ENCODE results near the gene BNC1. TPM values are rescaled to one million over a fixed set of nuclear protein-coding genes. Genes with fewer than 3 reads are reported as not detected.

The BNC1 gene
- total and polyA plus RNA-seq, 10 of the 15 experiments (the other 5 are each of a cell fraction or from before 2014, with no cell fraction given) = 0.01 TPM; not detected in 9

- ChIA-PET POLR2A (no interaction called here), RAD21 (ENCODE audit: unreplicated experiment) (no interaction called here), CTCF (no interaction called here), SMC1A (ENCODE audit: uncharacterized antibody, unreplicated experiment) (interaction anchor here (0.7 kb wide), 1 partner anchor 18 kb away, joined by 3 read pairs; no protein-coding TSS in a partner anchor)
- H3K79me2 ChIP-seq (ENCODE audit: control insufficient read depth, insufficient read depth, low read length) = no peaks in the 10 kb centered on the region
- no peak overlapping the region for H3K4me3 ChIP-seq
- peaks cover 0 to 2% of the 10 kb centered on the region in 2 experiments; a peak in 2 of 4 replicates for H3K27me3 ChIP-seq (replicated peaks in 1 of 2; ENCODE audit: control insufficient read depth in 2 of 2, insufficient read depth in 2 of 2, low read length in 1 of 2)
- no peaks in the 10 kb centered on the region for H3K9me3 ChIP-seq (replicated peaks; ENCODE audit: control insufficient read depth, insufficient read depth, low read length)
- intact Hi-C loops (cut with micrococcal nuclease; ENCODE audit: unreplicated experiment) = no loop called here
- no peak overlapping the region for H3K9ac ChIP-seq (ENCODE audit: control insufficient read depth, insufficient read depth, low read length)
- H4K20me1 ChIP-seq (ENCODE audit: control insufficient read depth, insufficient read depth) = no peaks in the 10 kb centered on the region
- TF ChIP-seq BCL3 (IDR thresholded peaks at IDR 0.05; ENCODE audit: borderline replicate concordance, insufficient read depth, low read depth, low read length, poor library complexity, severe bottlenecking) = no peak
- no peak for TF ChIP-seq EZH2 (IDR thresholded peaks at IDR 0.05; ENCODE audit: borderline replicate concordance, control insufficient read depth, low read depth, low read length)
- no TSS peak for BruUV-seq (replicated peaks)
- no peaks in the 10 kb centered on the region for H3K36me3 ChIP-seq (ENCODE audit: control insufficient read depth in 2 of 2, insufficient read depth in 2 of 2, low read length in 1 of 2)
- FAIRE-seq = no peak
- H2AFZ ChIP-seq (ENCODE audit: control insufficient read depth, low read depth, low read length) = no peak overlapping the region
- no peaks in the 10 kb centered on the region for H3K4me1 ChIP-seq (ENCODE audit: control insufficient read depth, insufficient read depth, low read length)
- H3K27ac ChIP-seq (ENCODE audit: control insufficient read depth, insufficient read depth) = no peak overlapping the region
- H3K4me2 ChIP-seq (ENCODE audit: control insufficient read depth, insufficient read depth) = no peak overlapping the region
- no peak for DNase-seq (ENCODE audit: low read depth, low spot score)
- WGBS (ENCODE audit: insufficient coverage, insufficient replicate concordance, low lambda C conversion rate, missing lambda C conversion rate) = 29% methylated on average over 1 of the region's 1 CpG
- in situ Hi-C loops (cut with MboI) = no loop called here
- ATAC-seq = no peak
Measured at GRCh38 chr15:83300826-83301225, 16.4 kb upstream of the BNC1 start.

- no TSS peak for BruUV-seq (replicated peaks)
- FAIRE-seq (no peak), ATAC-seq (no peak), DNase-seq (ENCODE audit: low read depth, low spot score) (no peak)
- no peak overlapping the region for H3K27ac ChIP-seq (ENCODE audit: control insufficient read depth, insufficient read depth)
- WGBS (ENCODE audit: insufficient coverage, insufficient replicate concordance, low lambda C conversion rate, missing lambda C conversion rate) = 27% methylated on average over 3 of the region's 3 CpGs
- no peak overlapping the region for H3K4me3 ChIP-seq
- H3K9ac ChIP-seq (ENCODE audit: control insufficient read depth, insufficient read depth, low read length) = no peak overlapping the region
- H4K20me1 ChIP-seq (ENCODE audit: control insufficient read depth, insufficient read depth) = no peaks in the 10 kb centered on the region
- no peaks in the 10 kb centered on the region for H3K36me3 ChIP-seq (ENCODE audit: control insufficient read depth in 2 of 2, insufficient read depth in 2 of 2, low read length in 1 of 2)
- no peak for TF ChIP-seq KAT2A (conservative IDR thresholded peaks at IDR 0.05; ENCODE audit: control insufficient read depth, low read depth, low read length)
- TF ChIP-seq E4F1 (IDR thresholded peaks at IDR 0.05; ENCODE audit: borderline replicate concordance, partially characterized antibody) = no peak
- TF ChIP-seq SP1 (IDR thresholded peaks at IDR 0.05; ENCODE audit: low read depth, low read length) = no peak
- no peak for TF ChIP-seq IKZF2 (IDR thresholded peaks at IDR 0.05)
- no peak for TF ChIP-seq RB1 (IDR thresholded peaks at IDR 0.05; ENCODE audit: borderline replicate concordance)
- no peak for TF ChIP-seq SUPT20H (IDR thresholded peaks at IDR 0.05; ENCODE audit: borderline replicate concordance, control insufficient read depth, low read depth, low read length)
- intact Hi-C loops (cut with micrococcal nuclease; ENCODE audit: unreplicated experiment) = no loop called here
- ChIA-PET RAD21 (ENCODE audit: unreplicated experiment) (no interaction called here), POLR2A (no interaction called here), CTCF (no interaction called here), SMC1A (ENCODE audit: uncharacterized antibody, unreplicated experiment) (no interaction called here)
- no peaks in the 10 kb centered on the region for H3K9me3 ChIP-seq (replicated peaks; ENCODE audit: control insufficient read depth, insufficient read depth, low read length)
- H3K27me3 ChIP-seq (replicated peaks in 1 of 2; ENCODE audit: control insufficient read depth in 2 of 2, insufficient read depth in 2 of 2, low read length in 1 of 2) = no peaks in the 10 kb centered on the region
- H3K4me1 ChIP-seq (ENCODE audit: control insufficient read depth, insufficient read depth, low read length) = no peaks in the 10 kb centered on the region
- H3K79me2 ChIP-seq (ENCODE audit: control insufficient read depth, insufficient read depth, low read length) = no peaks in the 10 kb centered on the region
- no peak overlapping the region for H2AFZ ChIP-seq (ENCODE audit: control insufficient read depth, low read depth, low read length)
- in situ Hi-C loops (cut with MboI) = no loop called here
- H3K4me2 ChIP-seq (ENCODE audit: control insufficient read depth, insufficient read depth) = no peak overlapping the region
Measured at GRCh38 chr15:83299462-83299861, 15.0 kb upstream of the BNC1 start.

Measured in GM12878 (cell line).